Measurements from ENCODE around the gene SNTG2.

The SNTG2 gene

DNA sequence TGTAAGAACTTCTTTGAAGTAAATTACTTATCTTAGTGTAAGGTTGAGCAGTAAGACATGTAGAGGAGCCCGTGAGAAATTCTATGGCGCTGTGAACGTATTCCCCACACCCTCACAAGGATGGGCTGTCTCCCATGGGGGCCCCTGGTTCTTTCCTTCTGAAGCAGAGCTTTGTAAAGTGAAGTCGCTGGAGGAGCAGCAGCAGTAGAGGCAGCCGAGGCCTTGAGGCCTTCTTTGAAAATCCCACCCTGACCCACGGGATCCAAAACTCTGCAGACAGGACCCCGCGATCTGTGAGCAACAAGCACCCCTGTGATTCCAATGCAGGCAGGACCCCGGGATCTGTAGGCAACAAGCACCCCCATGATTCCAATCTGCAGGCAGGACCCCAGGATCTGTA, 23.8 kb upstream of the SNTG2 start:
- no peak for DNase-seq

DNA sequence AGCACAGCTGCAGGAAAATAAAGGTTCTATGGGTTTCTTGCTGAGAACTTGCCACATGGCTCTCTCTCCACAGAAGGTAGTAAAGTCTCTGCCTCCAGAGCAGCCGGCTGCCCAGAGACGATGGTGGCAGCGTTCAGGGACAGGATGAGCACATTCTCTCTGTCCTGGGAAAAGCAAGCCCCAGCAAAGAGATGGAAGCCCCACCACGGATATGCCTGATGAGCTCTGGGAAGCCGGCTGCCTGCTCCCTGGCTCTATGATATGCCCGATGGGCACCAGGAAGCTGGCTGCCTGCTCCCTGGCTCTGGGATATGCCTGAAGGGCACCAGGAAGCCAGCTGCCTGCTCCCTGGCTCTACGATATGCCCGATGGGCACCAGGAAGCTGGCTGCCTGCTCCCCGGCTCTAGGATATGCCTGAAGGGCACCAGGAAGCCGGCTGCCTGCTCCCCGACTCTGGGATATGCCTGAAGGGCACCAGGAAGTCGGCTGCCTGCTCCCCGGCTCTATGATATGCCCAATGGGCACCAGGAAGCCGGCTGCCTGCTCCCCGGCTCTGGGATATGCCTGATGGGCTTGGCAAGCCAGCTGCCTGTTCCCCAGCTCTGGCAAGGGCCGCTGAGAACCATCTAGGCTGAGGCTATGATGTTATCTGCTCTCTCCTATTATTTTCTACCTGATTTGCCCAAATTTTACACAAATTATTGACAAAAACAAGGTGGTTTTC, 21.5 kb upstream of the SNTG2 start:
- no peak for DNase-seq

DNA sequence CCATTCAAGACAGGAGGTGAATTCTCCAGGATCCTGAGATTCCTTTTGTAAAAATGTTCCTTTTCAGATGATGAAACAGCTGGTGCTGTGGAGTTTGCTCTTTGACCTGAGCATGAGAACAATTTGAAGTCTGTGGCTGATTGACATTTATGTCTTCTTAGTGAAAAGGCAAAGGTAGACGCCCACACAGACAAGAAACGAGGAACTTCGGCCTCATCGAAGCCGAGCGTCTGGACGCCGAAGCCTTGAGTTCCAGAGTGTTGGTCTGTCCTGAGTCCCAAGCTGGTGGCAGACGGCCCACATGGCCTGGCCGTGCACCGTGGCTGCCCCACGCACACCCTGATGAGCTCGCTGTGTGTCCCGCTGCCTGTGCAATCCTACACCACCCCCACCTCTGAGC, 20.7 kb upstream of the SNTG2 start:
- DNase-seq, result no peak

DNA sequence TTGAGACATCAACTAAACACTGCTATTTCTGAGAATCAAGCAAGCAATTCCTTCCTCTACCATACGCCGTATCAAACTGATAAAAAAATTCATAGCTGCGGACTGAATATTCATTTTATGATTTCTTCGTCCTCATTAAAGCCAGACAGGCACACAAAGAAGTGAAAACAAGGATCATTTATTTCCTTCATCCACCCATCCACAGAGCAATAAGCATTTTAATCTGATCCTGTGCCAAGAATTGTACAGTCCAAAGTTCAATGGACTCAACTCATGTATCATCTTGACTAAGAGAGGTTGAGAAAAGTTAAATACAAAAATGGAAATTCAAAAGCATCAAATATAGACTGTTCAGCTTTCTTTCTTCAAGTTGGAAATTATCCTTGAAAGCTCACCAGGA, 19.7 kb upstream of the SNTG2 start:
- DNase-seq, result no peak

DNA sequence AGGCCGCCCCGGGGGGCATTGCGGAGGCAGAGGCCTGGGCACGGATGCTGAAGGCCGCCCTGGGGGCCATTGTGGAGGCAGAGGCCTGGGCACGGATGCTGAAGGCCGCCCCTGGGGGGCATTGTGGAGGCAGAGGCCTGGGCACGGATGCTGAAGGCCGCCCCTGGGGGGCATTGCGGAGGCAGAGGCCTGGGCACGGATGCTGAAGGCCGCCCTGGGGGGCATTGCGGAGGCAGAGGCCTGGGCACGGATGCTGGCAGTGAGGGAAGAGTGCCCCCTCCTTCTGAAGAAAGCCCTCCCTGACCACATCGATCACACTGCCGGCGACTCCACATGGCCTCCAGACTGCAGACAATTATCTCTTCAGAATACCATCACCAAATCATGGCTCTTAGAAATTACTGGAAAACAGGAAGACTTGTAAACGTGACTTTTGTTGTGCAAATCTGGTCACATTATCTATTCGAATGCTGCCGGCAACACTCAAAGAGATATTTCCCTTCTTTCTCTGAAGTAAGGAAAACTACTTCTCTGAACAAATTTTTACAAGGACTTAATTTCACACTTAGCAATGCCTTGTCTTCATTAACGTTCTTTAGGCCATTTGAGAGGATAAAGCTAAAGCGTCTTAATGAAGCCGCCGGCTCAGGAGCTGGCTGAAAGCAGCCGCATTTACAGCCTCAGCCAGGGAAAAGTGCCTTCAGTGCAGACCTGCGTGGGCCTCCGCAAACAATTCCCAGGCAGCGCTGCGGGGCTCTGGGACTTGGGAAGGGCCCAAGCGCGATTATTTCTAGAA, 18.1 kb upstream of the SNTG2 start:
- DNase-seq, result no peak

DNA sequence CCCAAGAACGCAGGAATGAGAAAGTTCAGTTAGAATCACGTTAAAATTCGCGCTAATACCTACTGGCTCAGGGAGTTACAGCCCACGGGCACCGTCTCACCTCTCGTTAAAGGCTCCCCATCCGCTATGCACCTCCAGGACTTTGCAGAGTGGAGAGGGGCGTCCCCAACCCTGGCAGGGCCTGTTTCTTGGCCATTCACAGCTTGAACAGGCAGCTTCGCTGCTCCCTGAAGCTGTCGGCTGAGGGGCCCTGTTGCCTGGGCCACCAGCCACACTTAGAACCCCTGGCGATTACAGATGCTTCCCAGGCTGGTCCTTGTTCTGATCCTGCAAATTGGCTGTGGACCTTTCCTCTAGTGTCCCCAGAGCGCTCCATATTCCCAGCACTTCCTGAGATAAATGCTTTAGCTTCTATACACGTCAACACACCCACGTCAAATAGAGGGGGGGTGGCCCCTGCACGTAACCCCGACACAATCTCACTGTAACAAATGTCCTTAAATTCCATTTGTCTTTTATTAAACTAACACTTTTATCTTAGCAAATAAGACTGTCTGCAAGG, 16.8 kb upstream of the SNTG2 start:
- no peak for DNase-seq

DNA sequence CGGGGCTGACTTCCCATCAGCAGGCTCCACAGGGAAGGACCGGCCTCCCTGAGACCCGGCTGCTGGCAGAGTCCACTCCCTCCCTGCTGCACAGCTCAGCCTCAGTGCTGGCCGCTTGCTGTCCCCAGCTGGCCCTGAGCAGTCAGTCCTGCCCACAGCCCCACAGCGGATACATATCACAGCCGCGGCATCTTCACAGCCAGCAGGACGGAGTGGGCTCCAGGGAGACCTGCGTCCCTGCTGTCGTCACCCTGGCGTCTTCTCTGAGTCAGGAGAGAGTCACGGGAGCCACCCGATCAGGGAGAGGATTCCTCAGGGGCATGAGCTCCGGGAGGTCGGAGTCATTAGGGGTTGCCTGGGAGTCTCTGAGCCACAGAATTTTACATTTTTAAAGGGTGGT, 13.1 kb upstream of the SNTG2 start:
- no peak for DNase-seq

DNA sequence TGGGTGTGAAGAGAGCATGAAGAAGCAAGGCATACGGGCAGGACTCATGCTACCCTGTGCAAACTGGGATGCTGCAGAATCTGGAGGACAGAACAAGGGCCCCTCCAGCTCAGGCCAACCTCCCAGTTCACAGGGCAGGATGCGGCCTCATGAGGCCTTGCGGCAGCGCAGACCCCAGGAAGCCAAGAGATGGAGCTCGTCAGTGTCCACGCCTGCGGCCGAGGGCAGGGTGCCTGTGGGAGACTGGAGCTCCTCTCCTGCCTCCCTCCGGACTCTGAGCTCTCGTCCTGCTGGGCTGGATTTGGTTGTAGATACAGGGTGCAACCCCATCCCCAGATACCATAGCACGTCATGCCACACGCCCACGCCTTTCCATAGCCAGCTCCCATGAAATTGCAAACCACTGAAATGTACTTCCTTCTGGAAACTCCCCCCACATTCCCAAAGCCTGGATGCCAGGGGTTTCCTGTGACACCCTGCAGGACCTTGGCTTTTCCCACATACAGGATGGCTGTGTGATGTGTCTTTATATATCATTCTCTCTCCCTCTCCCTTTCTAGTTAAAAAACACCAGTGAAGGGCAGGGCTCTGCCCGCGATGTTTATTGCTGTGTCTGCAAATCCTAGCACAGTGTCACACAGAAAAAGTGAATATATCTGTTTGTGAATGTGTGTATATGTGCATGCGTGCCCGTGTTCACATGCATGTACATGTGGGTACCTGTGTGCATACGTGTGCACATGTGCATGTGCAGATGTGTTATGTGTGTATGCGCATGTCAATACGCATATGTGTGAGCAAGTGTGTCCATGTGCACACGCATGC, 12.3 kb upstream of the SNTG2 start:
- DNase-seq, result no peak

DNA sequence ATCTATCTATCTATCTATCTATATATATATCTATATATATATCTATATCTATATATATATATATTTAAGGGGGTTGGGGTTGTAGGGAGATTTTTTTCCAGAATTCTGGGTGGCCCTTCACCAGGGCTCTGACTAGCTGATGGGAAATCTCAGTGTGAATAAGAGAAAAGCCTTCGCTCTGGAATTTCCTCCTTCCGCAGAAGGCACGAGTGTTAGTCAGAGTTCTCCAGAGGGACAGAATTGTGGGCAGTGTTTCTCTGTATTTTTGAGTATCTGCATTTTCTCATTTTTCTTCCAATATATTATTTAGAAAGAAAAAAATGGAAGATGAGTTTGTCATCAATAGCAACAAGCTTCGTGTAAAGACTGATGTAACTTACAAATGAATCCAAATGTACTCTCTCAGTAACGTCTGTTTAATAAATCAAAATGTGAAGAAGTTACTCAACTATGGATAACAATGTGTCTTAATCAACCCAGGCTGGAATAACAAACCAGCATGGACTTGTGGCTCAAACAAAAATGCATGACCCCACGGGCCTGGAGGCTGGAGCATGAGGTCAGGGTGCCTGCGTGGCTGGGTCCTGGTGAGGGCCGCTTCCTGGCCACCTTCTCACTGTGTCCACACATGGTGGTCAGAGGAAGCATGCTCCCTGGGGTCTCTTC, 10.6 kb upstream of the SNTG2 start:
- DNase-seq, result no peak

DNA sequence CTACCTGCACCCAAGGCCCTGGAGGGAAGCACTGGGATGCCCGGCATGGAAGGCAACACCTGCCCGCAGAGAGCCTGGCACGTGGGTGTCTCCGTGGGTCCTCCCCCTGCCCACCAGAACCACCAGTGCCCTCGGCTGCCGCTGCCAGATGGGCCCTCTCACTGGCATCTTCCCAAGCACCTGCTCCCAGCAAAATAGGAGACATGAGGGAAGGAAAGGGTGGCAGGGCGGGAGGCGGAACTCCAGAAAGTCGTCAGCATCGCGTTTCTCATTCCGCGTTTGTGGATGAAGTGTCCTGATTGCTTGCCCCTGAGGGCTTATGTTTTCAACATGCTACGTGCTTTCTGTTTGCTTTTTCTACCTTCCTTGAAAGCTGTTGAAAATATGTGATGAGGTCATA, 8.8 kb upstream of the SNTG2 start:
- no peak for DNase-seq

DNA sequence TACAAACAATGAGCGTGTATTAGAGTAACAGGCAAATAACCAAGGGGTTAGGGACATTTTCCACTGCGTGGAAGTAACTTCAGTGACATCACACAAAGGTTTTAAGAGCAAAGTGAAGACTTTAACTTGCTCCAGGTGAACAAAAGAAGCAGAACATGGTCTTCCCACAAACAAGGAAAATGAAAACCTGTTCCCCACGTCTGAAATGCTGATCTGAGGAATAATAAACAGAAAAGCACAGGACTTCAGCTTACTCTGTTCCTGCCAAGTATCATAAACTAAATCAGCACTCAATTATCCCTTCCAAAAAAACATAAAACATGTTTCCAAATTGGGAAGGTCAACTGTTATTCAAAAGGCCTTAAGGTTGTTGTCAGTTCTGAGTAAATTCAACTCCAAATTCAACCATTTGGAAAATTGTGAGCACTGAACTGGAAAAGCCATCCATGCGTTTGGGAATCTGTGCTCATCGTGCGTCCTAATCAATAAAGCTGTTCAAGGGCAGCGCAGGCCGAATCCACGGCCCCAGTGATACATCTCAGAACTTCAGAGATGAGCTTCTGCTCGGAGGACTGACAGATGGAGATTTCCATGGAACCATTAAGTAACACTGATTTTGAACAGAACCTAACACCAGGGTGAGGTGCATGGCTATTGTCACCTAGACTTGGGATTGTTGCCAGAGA, 7.7 kb upstream of the SNTG2 start:
- no peak for DNase-seq

DNA sequence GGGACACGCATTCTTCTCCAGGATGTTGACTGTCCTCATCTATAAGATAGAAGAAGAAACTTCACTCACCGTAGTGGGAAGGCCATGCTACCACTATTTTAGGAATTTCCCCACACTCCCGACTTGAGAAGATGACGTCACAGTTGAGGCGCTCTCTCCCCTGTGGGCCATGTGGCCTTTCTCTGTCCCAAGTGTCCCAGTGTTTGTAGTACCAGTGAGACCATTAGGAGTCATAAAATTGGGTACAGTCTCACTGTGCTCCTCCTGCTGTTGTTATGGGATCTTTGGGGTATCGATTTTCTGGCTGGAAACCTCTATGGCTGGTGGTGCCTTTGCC, 7.2 kb upstream of the SNTG2 start:
- DNase-seq, result no peak

DNA sequence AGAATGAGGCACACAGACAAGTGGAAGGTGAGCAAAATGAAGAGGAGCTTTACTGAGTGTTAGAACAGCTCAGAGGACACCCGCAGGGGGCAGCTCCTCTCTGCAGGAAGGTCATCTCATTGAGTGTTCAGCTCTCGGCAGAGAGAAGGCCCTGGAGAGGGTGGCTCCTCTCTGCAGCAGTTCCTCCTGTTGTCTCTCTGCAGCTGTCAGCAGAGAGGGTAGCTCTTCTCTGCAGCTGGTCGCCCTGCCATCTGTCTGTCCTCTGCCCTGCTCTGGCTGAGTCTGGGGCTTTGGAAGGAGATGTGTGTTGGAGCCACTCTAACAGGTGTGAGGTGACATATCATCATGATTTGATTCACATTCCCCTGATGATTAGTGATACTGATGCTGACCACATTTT, 6.8 kb upstream of the SNTG2 start:
- no peak for DNase-seq

DNA sequence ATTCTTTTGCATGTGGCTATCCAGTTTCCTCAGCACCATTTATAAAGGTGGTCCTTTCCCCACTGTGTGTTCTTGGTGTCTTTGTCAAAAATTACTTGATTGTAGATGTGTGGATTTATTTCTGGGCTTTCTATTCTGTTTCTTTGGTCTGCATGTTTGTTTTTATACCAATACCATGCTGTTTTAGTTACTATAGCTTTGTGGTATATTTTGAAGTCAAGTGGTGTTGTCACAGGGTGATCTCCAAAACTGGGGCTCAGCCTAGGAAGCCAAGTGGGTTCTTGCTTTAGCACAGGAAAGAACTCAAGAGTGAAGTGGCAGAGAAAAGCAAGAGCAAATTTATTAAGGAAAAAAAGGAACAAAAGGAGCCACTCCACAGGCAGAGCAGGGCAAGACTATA, 6.0 kb upstream of the SNTG2 start:
- DNase-seq, result no peak

DNA sequence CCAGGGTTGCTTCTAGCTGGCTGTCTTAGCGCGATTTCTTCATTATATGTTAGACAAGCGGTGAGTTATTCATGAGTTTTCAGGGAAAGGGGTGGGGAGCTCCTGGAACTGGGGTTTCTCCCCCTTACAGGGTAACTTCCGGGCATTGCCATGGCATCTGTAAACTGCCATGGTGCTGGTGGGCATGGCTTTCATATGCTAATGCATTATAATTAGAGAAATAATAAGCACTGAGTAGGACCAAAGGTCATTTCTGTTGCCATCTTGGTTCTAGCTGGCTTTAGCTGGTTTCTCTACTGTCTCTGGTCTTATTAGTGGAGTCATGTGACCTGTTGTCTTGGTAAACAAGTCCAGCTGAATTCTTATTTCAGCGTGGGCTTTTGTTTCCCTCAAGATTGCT, 5.5 kb upstream of the SNTG2 start:
- no peak for DNase-seq

DNA sequence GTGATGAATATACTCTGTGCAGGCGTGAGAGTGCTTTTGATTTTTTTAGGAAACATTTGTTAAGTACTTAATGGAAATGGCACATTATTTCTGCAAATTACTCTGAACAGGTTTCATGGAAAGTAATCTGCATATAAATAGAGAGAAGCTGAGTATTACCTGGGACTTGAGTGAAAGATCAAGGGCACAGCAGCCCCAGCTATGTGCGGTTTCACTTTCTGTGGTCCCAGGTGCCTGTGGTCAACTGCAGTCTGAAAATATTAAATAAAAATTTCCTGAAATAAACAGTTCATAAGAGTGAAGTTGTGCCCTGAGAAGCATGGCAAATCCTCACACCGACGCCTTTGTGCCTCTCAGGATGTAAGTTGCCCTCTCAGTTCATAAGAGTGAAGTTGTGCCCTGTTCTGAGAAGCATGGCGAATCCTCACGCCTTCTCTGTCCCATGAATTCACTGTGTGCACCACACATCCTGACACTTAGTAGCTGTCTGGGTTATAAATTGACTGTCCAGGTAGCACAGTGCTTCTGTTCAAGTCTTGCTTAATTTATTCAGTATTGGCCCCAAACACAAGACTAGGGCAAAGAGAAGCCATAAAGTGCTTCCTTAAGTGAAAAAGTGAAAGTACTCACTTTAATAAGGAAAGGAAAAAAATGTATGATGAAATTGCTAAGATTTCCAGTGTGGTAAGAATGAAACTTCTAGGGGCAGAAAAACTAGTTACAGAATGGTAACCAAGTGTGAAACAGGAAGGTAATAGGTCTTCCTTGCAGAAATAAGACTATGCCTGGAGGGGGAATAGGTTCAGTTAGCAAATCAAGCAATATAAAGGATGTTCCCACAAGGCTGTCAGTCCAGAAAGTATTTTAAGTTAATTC, 4.3 kb upstream of the SNTG2 start:
- DNase-seq, result no peak

DNA sequence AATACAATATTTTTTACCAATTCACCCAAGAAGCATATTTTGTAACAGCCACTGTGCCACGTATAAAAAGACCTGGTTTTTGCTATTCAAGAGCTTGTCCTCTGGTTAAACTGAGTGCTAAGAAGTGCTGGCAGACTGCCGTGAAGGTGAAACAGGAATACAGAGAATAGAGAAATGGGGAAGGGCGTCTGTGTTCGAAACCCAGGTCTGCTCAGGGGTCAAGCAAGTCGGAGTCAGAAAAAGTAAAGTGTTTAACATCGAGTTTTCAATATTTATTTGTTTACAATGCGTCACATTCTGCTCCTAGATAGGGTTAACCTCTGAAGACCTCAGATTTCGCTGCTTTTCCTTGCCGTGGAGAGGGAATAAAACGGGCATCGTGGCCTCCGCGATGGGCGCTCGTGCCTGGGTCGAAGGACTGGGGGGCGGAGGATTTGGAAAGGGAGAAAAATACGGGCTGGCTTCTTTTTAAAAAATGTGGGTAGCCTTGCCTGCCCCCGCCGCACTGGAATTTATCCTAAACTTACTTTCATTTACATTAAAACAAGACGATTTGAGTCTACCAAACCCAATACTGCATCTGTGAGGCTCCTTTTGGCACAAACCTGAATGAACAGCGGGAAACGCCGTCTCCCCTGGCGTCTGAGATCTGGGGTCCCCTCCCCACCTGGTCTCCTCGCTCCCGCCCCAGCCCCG, 1.1 kb upstream of the SNTG2 start:
- DNase-seq, result no peak

DNA sequence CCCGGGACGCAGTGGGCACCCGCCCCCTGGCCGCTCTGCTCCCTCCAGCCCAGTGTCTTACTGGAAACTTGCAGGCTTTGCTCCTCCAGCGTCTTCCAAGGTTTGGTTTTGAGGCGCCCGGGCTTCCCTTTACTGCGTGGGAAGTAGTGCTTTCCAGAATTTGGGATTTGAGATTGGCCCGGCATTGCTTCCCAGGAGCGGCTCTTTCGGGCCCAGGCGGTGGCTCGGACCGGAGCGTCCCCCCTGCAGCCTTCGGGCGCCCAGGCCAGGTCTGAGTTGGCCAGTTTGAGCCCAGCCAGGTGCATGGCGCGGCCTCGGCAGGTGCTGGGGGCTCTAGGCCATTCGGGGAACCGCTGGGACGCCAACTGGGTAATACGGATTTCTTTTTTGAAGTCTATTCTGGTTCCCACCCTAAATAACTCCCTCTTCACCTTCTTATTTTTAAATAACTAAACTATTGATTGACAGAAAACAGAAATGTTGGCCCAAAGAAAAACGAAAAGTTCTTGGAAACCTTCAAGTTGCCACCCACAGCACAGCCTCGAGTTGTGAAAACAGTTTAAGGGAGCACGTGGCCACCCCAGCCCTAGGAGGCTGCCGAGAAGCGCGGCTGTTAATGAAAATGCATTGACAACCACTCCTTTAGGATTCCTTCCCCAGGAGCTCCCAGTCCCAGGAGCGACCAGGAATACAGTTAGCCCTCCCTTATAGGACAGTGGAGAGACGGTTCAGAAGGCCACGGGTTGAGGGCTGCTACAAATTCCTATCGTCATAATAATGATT, 766 bp downstream of the SNTG2 start:
- DNase-seq, result no peak

DNA sequence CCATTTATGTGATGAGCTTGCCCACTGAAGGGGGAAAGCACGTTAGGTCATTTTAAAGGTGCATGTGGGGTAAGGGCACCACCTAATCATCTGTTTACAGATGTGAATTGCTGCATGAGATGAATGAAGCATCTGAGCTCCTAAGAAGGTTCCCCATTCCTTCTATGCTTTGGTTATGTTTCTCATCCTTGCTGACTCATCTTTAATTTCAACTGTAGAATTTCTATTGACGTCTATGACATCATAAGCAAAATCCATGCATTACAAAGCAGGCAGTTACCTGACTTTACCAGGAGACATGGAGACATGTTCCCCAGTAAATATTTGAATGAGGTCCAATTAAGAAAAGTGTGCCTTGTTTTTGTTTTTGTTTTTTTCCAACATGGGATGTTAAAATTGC, 2.8 kb downstream of the SNTG2 start:
- DNase-seq, result no peak
